Mucosa of descending colon (tissue), 3 donors: ENCODE measurements around the gene GNAZ. TPM values are rescaled to one million over a fixed set of nuclear protein-coding genes. Genes with fewer than 3 reads are reported as not detected.
A peak's percentile ranks its signal among the peaks of the same experiment; 100 is the strongest.
"Not testable (repeated sequence)": the region's sequence is repeated elsewhere in the genome, so short reads cannot be mapped to it uniquely, and the experiment has no call there.

Experiments used
- ATAC-seq: fragments of 200-7000 bp; cut with Tn5 transposase; one replicate; pipeline ENCODE4 v1.9.1; 2020; ENCODE audit warnings: mild to moderate bottlenecking, moderate library complexity
- DNase-seq, 3 donors: peaks; one replicate each; pipeline ENCODE4 v3.0.0-alpha.2; 2020
- H3K36me3 ChIP-seq: fragments of 200-600 bp; one replicate; pipeline ENCODE4 v1.8.0; 2021; ENCODE audit warnings: low read depth, mild to moderate bottlenecking
- H3K4me1 ChIP-seq: fragments of 200-600 bp; one replicate; pipeline ENCODE4 v1.8.0; 2021; ENCODE audit warnings: low read depth, mild to moderate bottlenecking
- H3K4me3 ChIP-seq: fragments of 200-600 bp; one replicate; pipeline ENCODE4 v1.8.0; 2021; ENCODE audit warnings: mild to moderate bottlenecking
- H3K9me3 ChIP-seq: fragments of 200-600 bp; one replicate; pipeline ENCODE4 v1.8.0; 2021; ENCODE audit warnings: mild to moderate bottlenecking
- CTCF ChIP-seq: fragments of 200-600 bp; IDR thresholded peaks from one replicate; pipeline ENCODE4 v1.8.0; 2022; ENCODE audit warnings: antibody characterized with exemption, mild to moderate bottlenecking
- intact Hi-C, 2 donors: fragments of 100-400 bp; cut with DNase I in 1 of 2; cut with micrococcal nuclease in 1 of 2; formaldehyde crosslinking; loops; one replicate each; pipeline versions ENCODE4 v1.11.0 to v1.11.1; 2022; cut with DNase I, micrococcal nuclease
- total RNA-seq, 3 donors: library from RNA; stranded (reverse); fragmentation: NEBNext Ultra II Directional in 2 of 3; extraction: Animal tissue kit (Norgen Biotek cat#: 25700) in 2 of 3; gene quantifications; one replicate each; pipeline versions ENCODE4 v1.2.1 to v1.2.4, GENCODE V29; 2021 to 2023
- donor health status: DM: no; HTN: no; CAD: no; lungs with moderate emphysema.
- donor health status: DM: no; HTN: no; CAD: no.
- donor health status: DM: no; HTN: yes; CAD: no.

The GNAZ gene
- total RNA-seq, 3 donors from 2014 or later, result 0.96 to 25.1 (median 1.7) TPM

- DNase-seq (no peak), ATAC-seq (no peak)
- Histone ChIP-seq H3K4me3 (no peak overlapping the region), H3K9me3 (no peaks in the 10 kb centered on the region), H3K4me1 (no peaks in the 10 kb centered on the region), H3K36me3 (no peaks in the 10 kb centered on the region)
- intact Hi-C loops, result loop anchor here in 1 of 2 donors (10.0 kb wide), 1 partner anchor 58 kb away; the partner anchor contains the start of gene GNAZ
- TF ChIP-seq CTCF, result no peak
Observed at GRCh38 chr22:23132376-23133091, 62.2 kb downstream of the GNAZ start.

- Histone ChIP-seq H3K36me3 (no peaks in the 10 kb centered on the region), H3K4me1 (no peaks in the 10 kb centered on the region), H3K4me3 (no peak overlapping the region), H3K9me3 (no peaks in the 10 kb centered on the region)
- TF ChIP-seq CTCF, result no peak
- intact Hi-C loops, result loop anchor here in 1 of 2 donors (10.0 kb wide), 1 partner anchor 59 kb away; the partner anchor contains the start of gene GNAZ
- ATAC-seq, result no peak
- no peak for DNase-seq
Observed at GRCh38 chr22:23133922-23134321, 63.6 kb downstream of the GNAZ start.

- not testable (repeated sequence) for DNase-seq, H3K4me3 ChIP-seq, ATAC-seq, H3K36me3 ChIP-seq, H3K9me3 ChIP-seq
- H3K4me1 ChIP-seq, result peaks cover 11% of the 10 kb centered on the region
- intact Hi-C loops, result loop anchor here in 1 of 2 donors (10.0 kb wide), 1 partner anchor 62 kb away; the partner anchor contains the start of gene GNAZ
Observed at GRCh38 chr22:23136991-23137390, 66.7 kb downstream of the GNAZ start.

- no peak for TF ChIP-seq CTCF
- DNase-seq (no peak), ATAC-seq (no peak)
- Histone ChIP-seq H3K9me3 (no peaks in the 10 kb centered on the region), H3K4me1 (peaks cover 11% of the 10 kb centered on the region), H3K4me3 (no peak overlapping the region), H3K36me3 (no peaks in the 10 kb centered on the region)
- intact Hi-C loops, result loop anchor here in 1 of 2 donors (10.0 kb wide), 1 partner anchor 63 kb away; the partner anchor contains the start of gene GNAZ
Observed at GRCh38 chr22:23137468-23137867, 67.1 kb downstream of the GNAZ start.

GRCh38 chr22:23137905-23138561 lies 67.7 kb downstream of the GNAZ start:
- Histone ChIP-seq H3K36me3 (no peaks in the 10 kb centered on the region), H3K9me3 (no peaks in the 10 kb centered on the region), H3K4me3 (no peak overlapping the region), H3K4me1 (peaks cover 11% of the 10 kb centered on the region)
- intact Hi-C loops, result loop anchor here in 1 of 2 donors (10.0 kb wide), 1 partner anchor 63 kb away; the partner anchor contains the start of gene GNAZ
- no peak for TF ChIP-seq CTCF
- ATAC-seq, result peak; percentile 19
- peak in 1 of 3 donors; percentile 47 for DNase-seq
